Measurements from ENCODE around the gene ZNFX1.

ZNFX1 gene

DNA sequence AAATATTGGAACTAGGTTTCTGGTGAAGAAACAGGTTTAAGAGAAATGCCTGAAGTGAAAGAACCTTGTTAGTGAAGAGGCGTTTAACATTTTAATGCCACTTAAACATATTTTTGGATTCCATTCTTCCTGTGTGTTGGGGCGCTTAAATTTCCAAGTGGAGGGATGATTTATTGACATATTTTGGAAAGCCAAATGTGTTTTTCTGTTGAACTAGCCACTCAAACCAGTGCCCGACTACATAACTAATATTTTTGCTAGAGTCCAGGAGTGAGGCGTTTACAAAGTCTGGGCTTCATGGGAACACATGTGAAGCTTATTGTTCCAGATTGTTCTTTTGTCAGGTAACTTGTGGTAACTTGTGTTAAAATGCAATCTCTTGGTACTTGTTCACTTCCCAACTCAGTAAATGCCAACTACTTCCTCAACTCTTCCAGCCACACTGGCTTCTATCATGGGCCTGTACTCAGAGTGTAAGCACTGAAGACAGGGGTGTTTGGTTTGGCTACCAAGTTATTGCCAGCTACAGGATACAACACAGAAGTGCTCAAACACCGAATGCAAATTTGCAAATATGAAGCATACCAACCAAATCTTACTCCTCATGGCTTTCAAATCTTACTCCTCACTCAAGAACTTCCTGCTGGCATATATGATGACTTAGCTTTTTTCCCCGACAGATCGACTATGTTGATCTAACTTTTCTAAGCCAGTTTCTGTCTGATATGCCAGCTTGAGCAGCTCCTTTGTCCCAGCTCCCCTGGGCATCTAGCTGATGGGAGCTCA is 2.0 kb upstream of the ZNFX1 start:
- DNase-seq: no peak

GRCh38 chr20:49278818-49279676 is 1.2 kb upstream of the ZNFX1 start:
- peak in 1 of 56 donors; percentile 46 for DNase-seq

- peak in 1 of 56 donors; percentile 51 for DNase-seq
Observed at GRCh38 chr20:49277786-49278035, 146 bp downstream of the ZNFX1 start.

GRCh38 chr20:49276961-49277785 is 684 bp downstream of the ZNFX1 start:
- DNase-seq: peak in 15 of 56 donors; percentile 10 to 60 (median 38)

DNA sequence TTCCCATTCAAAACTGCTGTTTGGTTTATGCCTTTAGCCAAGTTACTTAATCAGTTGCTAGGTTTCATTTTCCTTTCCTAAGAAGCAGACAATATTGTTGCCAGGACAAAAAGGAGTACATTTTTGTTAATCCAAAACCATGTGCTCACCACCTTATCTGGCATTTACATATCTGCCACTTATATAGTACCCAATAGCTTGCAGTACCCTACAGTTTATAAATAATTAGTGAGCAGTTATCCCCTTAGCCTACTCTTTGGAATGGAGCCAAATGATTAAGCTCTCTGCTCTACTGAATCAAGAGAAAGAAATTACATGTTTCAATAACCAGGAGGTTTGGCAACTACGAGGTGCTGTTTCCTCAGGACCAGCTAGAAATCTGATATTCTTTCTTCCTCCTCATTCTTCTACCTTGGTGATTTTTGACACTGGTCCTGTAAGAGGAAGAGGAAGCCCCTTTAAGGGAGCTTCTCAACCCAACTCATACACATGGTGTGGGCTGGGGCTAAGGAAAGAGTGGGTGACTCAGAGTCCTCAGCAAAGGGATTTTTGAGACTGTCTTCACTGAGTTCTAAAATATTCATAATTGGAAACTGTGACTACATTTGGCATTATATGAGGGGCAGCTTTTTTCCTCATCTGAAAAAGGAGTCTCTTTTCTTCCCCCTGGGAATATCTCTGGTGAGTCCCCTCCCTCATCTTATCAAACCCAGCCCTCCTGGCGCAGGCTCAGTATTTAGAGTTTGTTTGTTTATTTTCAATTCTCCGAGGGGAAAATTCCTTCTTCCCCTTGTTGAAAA is 1.5 kb downstream of the ZNFX1 start:
- DNase-seq: peak in 2 of 56 donors; percentile 5 to 14

DNA sequence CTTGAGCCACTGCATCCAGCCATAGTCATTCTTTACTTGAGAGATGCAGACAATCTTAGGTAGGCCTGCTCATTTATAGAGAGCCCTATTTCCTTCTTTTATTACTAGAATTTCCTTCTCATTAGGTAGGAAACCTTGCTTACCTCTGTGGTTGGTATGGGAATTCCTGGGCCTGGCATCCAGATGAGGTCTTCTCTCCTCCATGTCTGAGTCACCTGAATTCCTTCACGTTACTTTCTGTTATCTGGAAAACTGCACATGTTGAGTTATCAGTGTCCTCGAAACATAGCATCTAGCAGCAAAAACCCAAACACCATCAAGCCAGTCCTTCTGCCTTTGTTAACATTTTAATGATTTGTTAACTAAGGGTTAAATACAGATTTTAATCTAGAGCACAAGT is 2.2 kb downstream of the ZNFX1 start:
- DNase-seq: no peak

- no peak for DNase-seq
Observed at GRCh38 chr20:49275216-49275615, 2.6 kb downstream of the ZNFX1 start.

- DNase-seq: no peak
Observed at GRCh38 chr20:49273696-49274277, 4.1 kb downstream of the ZNFX1 start.

- DNase-seq: no peak
Observed at GRCh38 chr20:49272654-49273053, 5.2 kb downstream of the ZNFX1 start.

DNA sequence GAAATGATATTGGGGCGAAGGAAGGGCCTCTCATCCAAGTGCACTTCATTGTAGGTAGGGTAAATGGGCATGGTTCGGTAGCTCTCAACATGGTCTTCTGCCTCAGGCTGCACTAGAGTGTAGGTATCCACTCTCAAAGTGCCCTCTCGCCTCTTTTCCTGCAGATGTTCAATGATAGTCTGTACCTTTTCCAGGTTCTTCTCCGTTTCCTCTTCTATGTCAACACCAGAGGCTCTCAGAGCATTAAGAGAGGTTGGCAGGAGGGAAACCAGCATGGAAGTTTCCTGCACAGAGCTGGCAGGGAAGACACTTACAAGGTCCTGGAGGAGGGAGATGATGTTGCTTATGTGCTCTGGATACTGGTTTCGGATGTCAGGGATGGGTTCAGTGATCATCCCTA is 7.1 kb downstream of the ZNFX1 start:
- DNase-seq: no peak

- DNase-seq: no peak
Observed at GRCh38 chr20:49270177-49270576, 7.7 kb downstream of the ZNFX1 start.

- no peak for DNase-seq
Observed at GRCh38 chr20:49268600-49269365, 9.1 kb downstream of the ZNFX1 start.

- DNase-seq: no peak
Observed at GRCh38 chr20:49267327-49267726, 10.5 kb downstream of the ZNFX1 start.

DNA sequence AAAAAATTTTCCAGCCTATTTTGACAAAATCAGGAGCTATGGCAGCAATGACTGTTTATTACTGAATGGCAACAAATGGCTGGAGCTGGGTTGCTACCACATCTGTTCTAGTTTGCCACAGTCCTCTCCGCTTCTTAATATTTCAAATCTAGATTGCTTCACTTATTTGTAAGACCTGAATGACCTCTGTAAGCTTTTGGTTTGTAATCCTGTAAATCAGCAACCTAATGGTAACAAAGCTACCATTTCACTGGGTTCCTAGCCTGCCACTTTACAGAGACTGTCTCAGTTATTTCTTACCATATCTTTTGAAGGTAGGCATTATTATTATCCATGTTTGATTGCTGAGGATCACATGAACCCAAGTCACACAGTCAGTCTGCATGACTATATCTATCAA is 15.4 kb downstream of the ZNFX1 start:
- no peak for DNase-seq

DNA sequence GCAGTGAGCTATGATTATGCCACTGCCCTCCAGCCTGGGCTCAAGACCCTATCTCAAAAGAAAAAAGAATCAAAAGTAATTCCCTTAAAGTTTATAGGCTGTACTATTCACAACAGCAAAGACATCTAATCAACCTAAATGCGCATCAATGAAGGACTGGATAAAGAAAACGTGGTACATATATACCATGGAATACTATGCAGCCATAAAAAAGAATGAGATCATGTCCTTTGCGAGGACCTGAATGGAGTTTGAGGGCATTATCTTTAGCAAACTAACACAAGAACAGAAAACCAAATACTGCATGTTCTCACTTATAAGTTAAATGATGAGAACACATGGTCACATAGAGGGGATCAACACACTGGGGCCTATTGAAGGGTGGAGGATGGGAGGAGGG is 16.7 kb downstream of the ZNFX1 start:
- DNase-seq: no peak

DNA sequence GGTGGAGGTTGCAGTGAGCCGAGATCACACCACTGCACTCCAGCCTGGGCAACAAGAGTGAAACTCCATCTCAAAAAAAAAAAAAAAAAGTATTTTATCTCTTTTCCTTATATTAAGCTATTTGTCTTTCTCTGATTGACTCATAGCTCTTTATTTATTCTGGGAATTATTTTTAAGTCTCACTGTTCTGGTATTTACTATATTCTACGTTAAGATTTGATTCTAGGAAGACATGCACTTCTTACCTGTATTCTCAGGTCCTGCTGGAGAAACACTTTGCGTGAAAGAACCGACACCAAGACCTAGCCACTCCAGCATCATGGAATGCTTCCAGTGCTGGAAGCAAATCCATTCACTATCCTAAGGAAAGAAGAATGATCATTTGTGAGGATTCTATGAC is 17.6 kb downstream of the ZNFX1 start:
- DNase-seq: no peak

DNA sequence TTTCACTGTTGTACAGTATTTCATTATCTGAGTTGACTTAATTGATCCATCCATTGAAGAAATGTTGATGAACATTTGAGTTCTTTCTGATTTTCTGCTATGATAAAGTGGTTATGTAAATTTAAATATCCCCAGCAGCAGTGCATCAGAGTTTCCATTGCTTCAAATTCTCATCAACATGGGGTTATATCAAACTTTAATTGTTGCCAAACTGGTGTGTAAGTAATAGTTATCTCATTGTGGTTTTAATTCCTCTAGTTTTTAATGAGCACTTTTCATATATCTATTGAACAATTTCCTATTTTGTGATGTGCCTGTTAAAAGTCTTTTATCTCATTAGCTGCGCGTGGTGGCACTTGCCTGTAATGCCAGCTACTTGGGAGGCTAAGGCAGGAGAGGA is 18.1 kb downstream of the ZNFX1 start:
- no peak for DNase-seq

- no peak for DNase-seq
Observed at GRCh38 chr20:49259284-49259683, 18.6 kb downstream of the ZNFX1 start.

GRCh38 chr20:49256261-49256660 is 21.6 kb downstream of the ZNFX1 start:
- peak in 1 of 56 donors; percentile 25 for DNase-seq
